NCI-H1694 (cell line): ENCODE results near the gene HHIPL1.
A peak's percentile ranks its signal among the peaks of the same experiment; 100 is the strongest.

Experiments used
- DNase-seq: peaks from one replicate; lab custom pipeline; 2025; lab: John Stamatoyannopoulos, UW

HHIPL1 gene

GRCh38 chr14:99675382-99675835 lies 30.5 kb downstream of the HHIPL1 start:
- no peak for DNase-seq

- no peak for DNase-seq
These were observed 31.0 kb downstream of the HHIPL1 start for GRCh38 chr14:99675951-99676350.

GRCh38 chr14:99676657-99677056 lies 31.7 kb downstream of the HHIPL1 start:
- DNase-seq, result no peak

- no peak for DNase-seq
These were observed 32.6 kb downstream of the HHIPL1 start for GRCh38 chr14:99677231-99678140.

- DNase-seq, result no peak
These were observed 33.3 kb downstream of the HHIPL1 start for GRCh38 chr14:99678198-99678597.

GRCh38 chr14:99679111-99679510 lies 34.2 kb downstream of the HHIPL1 start:
- DNase-seq, result no peak

- DNase-seq, result no peak
These were observed 34.6 kb downstream of the HHIPL1 start for GRCh38 chr14:99679543-99679942.

- DNase-seq, result no peak
These were observed 35.1 kb downstream of the HHIPL1 start for GRCh38 chr14:99679996-99680395.

- DNase-seq, result no peak
These were observed 36.3 kb downstream of the HHIPL1 start for GRCh38 chr14:99681101-99681831.

- DNase-seq, result no peak
These were observed 36.9 kb downstream of the HHIPL1 start for GRCh38 chr14:99681832-99682148.

GRCh38 chr14:99682809-99683618 lies 38.1 kb downstream of the HHIPL1 start:
- DNase-seq, result peak; percentile 74

- peak; percentile 100 for DNase-seq
These were observed 38.9 kb downstream of the HHIPL1 start, which contains the start of gene CYP46A1 for GRCh38 chr14:99683619-99684409. Gene CYP46A1, plus strand, starts transcription at chr14:99684298. Its CDS starts 120 bp downstream, at chr14:99684418.

GRCh38 chr14:99684410-99684934 lies 39.5 kb downstream of the HHIPL1 start:
- DNase-seq, result peak; percentile 18

GRCh38 chr14:99685151-99685591 lies 40.2 kb downstream of the HHIPL1 start:
- DNase-seq, result no peak

- DNase-seq, result no peak
These were observed 40.7 kb downstream of the HHIPL1 start for GRCh38 chr14:99685596-99685995.

- no peak for DNase-seq
These were observed 41.8 kb downstream of the HHIPL1 start for GRCh38 chr14:99686557-99687283.

GRCh38 chr14:99687284-99688209 lies 42.6 kb downstream of the HHIPL1 start:
- no peak for DNase-seq

GRCh38 chr14:99688210-99688581 lies 43.3 kb downstream of the HHIPL1 start:
- DNase-seq, result no peak

GRCh38 chr14:99688629-99689028 lies 43.7 kb downstream of the HHIPL1 start:
- no peak for DNase-seq
